Hepatocyte (in vitro differentiated cells): ENCODE results near the gene JAG2.

Source experiments
- EZH2 ChIP-seq: fragments of 200-600 bp; sonication (generic); IDR thresholded peaks from 2 replicates; pipeline ENCODE4 v1.6.1; 2016; ENCODE audit warnings: antibody characterized with exemption, mild to moderate bottlenecking, borderline replicate concordance
- TF ChIP-seq, protein P1 (sequence below): fragments of 200-600 bp; sonication (generic); IDR thresholded peaks from 2 replicates; pipeline ENCODE4 v1.5.1; 2016; ENCODE audit warnings: antibody characterized with exemption, mild to moderate bottlenecking; ENCODE audit not compliant: poor library complexity

- no peak for TF ChIP-seq EZH2
- TF ChIP-seq, protein P1, sequence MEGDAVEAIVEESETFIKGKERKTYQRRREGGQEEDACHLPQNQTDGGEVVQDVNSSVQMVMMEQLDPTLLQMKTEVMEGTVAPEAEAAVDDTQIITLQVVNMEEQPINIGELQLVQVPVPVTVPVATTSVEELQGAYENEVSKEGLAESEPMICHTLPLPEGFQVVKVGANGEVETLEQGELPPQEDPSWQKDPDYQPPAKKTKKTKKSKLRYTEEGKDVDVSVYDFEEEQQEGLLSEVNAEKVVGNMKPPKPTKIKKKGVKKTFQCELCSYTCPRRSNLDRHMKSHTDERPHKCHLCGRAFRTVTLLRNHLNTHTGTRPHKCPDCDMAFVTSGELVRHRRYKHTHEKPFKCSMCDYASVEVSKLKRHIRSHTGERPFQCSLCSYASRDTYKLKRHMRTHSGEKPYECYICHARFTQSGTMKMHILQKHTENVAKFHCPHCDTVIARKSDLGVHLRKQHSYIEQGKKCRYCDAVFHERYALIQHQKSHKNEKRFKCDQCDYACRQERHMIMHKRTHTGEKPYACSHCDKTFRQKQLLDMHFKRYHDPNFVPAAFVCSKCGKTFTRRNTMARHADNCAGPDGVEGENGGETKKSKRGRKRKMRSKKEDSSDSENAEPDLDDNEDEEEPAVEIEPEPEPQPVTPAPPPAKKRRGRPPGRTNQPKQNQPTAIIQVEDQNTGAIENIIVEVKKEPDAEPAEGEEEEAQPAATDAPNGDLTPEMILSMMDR, result no peak
Observed at GRCh38 chr14:105096206-105096875, 72.2 kb downstream of the JAG2 start.
